H1 (cell line): ENCODE results near the gene RBM26. TPM values are rescaled to one million over a fixed set of nuclear protein-coding genes. Genes with fewer than 3 reads are reported as not detected.

Experiments used
- CTCF ChIA-PET: fragments of 300-600 bp; sonication (Branson Sonifier 250); formaldehyde crosslinking; loops from one replicate; lab custom pipeline; 2021; ENCODE audit not compliant: partially characterized antibody; lab: Charles Lee
- POLR2A ChIA-PET: fragments of 300-600 bp; sonication (Branson Sonifier 250); formaldehyde crosslinking; loops from one replicate; lab custom pipeline; 2021; ENCODE audit warnings: inconsistent platforms; ENCODE audit not compliant: partially characterized antibody; lab: Charles Lee
- DNase-seq, 2 experiments: peaks; one replicate each; pipeline versions ENCODE4 v3.0.0 to v3.0.0-alpha.2; 2010 to 2022; ENCODE audit warnings: low spot score in 2 of 2, low read depth in 1 of 2, mixed read lengths in 1 of 2
- FAIRE-seq: peaks from 2 replicates; lab custom pipeline; 2011; peaks lifted over from hg19 to GRCh38; lab: Jason Lieb, UNC
- H2AFZ ChIP-seq: 2 replicates; pipeline ENCODE4 v1.8.1; 2012; ENCODE audit warnings: low read length, inconsistent platforms
- H2AK5ac ChIP-seq: 2 replicates; pipeline ENCODE4 v1.6.1; 2013; ENCODE audit warnings: low read depth, low read length
- H2BK120ac ChIP-seq: replicated peaks from 2 replicates; pipeline ENCODE3; 2013; ENCODE audit warnings: low read depth, low read length, inconsistent platforms
- H2BK12ac ChIP-seq: 2 replicates; pipeline ENCODE4 v1.6.1; 2013; ENCODE audit warnings: low read depth, low read length
- H2BK15ac ChIP-seq: 2 replicates; pipeline ENCODE4 v1.6.1; 2013; ENCODE audit warnings: low read length
- H2BK20ac ChIP-seq: 2 replicates; pipeline ENCODE4 v1.6.1; 2013; ENCODE audit warnings: low read length
- H2BK5ac ChIP-seq: 2 replicates; pipeline ENCODE4 v1.6.1; 2013; ENCODE audit warnings: low read depth, low read length
- H3K14ac ChIP-seq: 2 replicates; pipeline ENCODE4 v1.6.1; 2013; ENCODE audit warnings: inconsistent platforms; ENCODE audit not compliant: insufficient read length
- H3K18ac ChIP-seq: 2 replicates; pipeline ENCODE4 v1.6.1; 2013; ENCODE audit warnings: low read length; ENCODE audit errors: extremely low read depth
- H3K23ac ChIP-seq: 2 replicates; pipeline ENCODE4 v1.6.1; 2013; ENCODE audit warnings: inconsistent platforms; ENCODE audit not compliant: insufficient read length
- H3K23me2 ChIP-seq: 2 replicates; pipeline ENCODE4 v1.6.1; 2013; ENCODE audit warnings: low read depth, low read length
- H3K27ac ChIP-seq: 2 replicates; pipeline ENCODE4 v1.6.1; 2011; ENCODE audit warnings: low read depth, low read length, inconsistent platforms
- H3K27me3 ChIP-seq, 4 experiments: replicated peaks in 1 of 4; 1 replicate in 1 of 4; 2 replicates in 3 of 4; pipeline versions ENCODE4 v1.6.1 to v1.8.1; 2011 to 2013; ENCODE audit warnings: low read length in 3 of 4, mild to moderate bottlenecking in 3 of 4, inconsistent platforms in 2 of 4, mixed read lengths in 2 of 4, moderate library complexity in 1 of 4; ENCODE audit not compliant: control insufficient read depth in 3 of 4, insufficient read depth in 3 of 4; ENCODE audit errors: extremely low read depth in 1 of 4
- H3K36me3 ChIP-seq, 4 experiments: 2 replicates each; pipeline versions ENCODE4 v1.6.1 to v1.8.1; 2011 to 2013; ENCODE audit warnings: mild to moderate bottlenecking in 4 of 4, low read length in 3 of 4, moderate library complexity in 2 of 4, control low read depth in 1 of 4, inconsistent platforms in 1 of 4; ENCODE audit not compliant: insufficient read depth in 4 of 4, control insufficient read depth in 2 of 4
- H3K4ac ChIP-seq: replicated peaks from 2 replicates; pipeline ENCODE3; 2013; ENCODE audit warnings: low read length, low read depth, mixed read lengths, inconsistent platforms; ENCODE audit not compliant: insufficient read length
- H3K4me1 ChIP-seq, 4 experiments: replicated peaks in 1 of 4; 1 replicate in 1 of 4; 2 replicates in 3 of 4; pipeline versions ENCODE4 v1.6.1 to v1.8.1; 2011 to 2013; ENCODE audit warnings: low read length in 3 of 4, inconsistent platforms in 2 of 4, mixed read lengths in 1 of 4; ENCODE audit not compliant: insufficient read depth in 4 of 4, control insufficient read depth in 3 of 4
- H3K4me2 ChIP-seq, 2 experiments: 2 replicates each; pipeline versions ENCODE4 v1.6.1 to v1.8.1; 2011 to 2013; ENCODE audit warnings: low read depth in 2 of 2, low read length in 2 of 2, control low read depth in 1 of 2, inconsistent platforms in 1 of 2, mild to moderate bottlenecking in 1 of 2; ENCODE audit not compliant: insufficient read depth in 1 of 2
- H3K4me3 ChIP-seq, 4 experiments: fragments of 200-600, 300-600 bp in 1 of 4; sonication (generic), shearing (Covaris generic), sonication (Bioruptor Twin) in 1 of 4; 2 replicates each; pipeline versions ENCODE4 v1.5.1 to v1.8.1; 2011 to 2016; ENCODE audit warnings: low read length in 4 of 4, low read depth in 3 of 4, control low read depth in 2 of 4, inconsistent platforms in 2 of 4, mild to moderate bottlenecking in 2 of 4, mixed read lengths in 1 of 4, moderate library complexity in 1 of 4; ENCODE audit not compliant: insufficient read depth in 2 of 4; ENCODE audit errors: extremely low read depth in 1 of 4
- H3K56ac ChIP-seq: replicated peaks from 2 replicates; pipeline ENCODE3; 2013; ENCODE audit warnings: low read depth, mild to moderate bottlenecking, mixed read lengths, low read length, inconsistent platforms; ENCODE audit not compliant: insufficient read length
- H3K79me1 ChIP-seq: 2 replicates; pipeline ENCODE4 v1.6.1; 2013; ENCODE audit warnings: low read depth, low read length, control low read depth
- H3K79me2 ChIP-seq, 2 experiments: 2 replicates each; pipeline versions ENCODE4 v1.6.1 to v1.8.1; 2012 to 2013; ENCODE audit warnings: low read length in 2 of 2, mild to moderate bottlenecking in 2 of 2, inconsistent platforms in 1 of 2; ENCODE audit not compliant: insufficient read depth in 2 of 2, control insufficient read depth in 1 of 2
- H3K9ac ChIP-seq, 4 experiments: replicated peaks in 1 of 4; 1 replicate in 1 of 4; 2 replicates in 3 of 4; pipeline versions ENCODE4 v1.6.1 to v1.8.1; 2011 to 2013; ENCODE audit warnings: low read depth in 3 of 4, low read length in 3 of 4, control low read depth in 2 of 4, mild to moderate bottlenecking in 2 of 4, moderate library complexity in 2 of 4, inconsistent platforms in 1 of 4; ENCODE audit errors: extremely low read depth in 1 of 4
- H3K9me3 ChIP-seq, 2 experiments: 2 replicates each; pipeline versions ENCODE4 v1.6.1 to v1.8.1; 2012 to 2013; ENCODE audit warnings: mild to moderate bottlenecking in 2 of 2, moderate library complexity in 2 of 2, control low read depth in 1 of 2, inconsistent platforms in 1 of 2, low read depth in 1 of 2, low read length in 1 of 2, mixed read lengths in 1 of 2; ENCODE audit not compliant: insufficient read depth in 2 of 2
- H4K20me1 ChIP-seq, 2 experiments: replicated peaks in 1 of 2; 2 replicates each; pipeline versions ENCODE3 to v1.8.1; 2011 to 2013; ENCODE audit warnings: inconsistent platforms in 2 of 2, low read length in 2 of 2, mild to moderate bottlenecking in 1 of 2; ENCODE audit not compliant: insufficient read depth in 2 of 2, control insufficient read depth in 1 of 2
- H4K5ac ChIP-seq: 2 replicates; pipeline ENCODE4 v1.6.1; 2013; ENCODE audit warnings: low read length, low read depth, mixed read lengths, inconsistent platforms; ENCODE audit not compliant: insufficient read length
- H4K8ac ChIP-seq: 2 replicates; pipeline ENCODE4 v1.8.0; 2013; ENCODE audit warnings: mild to moderate bottlenecking, moderate library complexity, low read length, inconsistent platforms; ENCODE audit not compliant: insufficient read depth; ENCODE audit errors: extremely low read depth
- H4K91ac ChIP-seq: replicated peaks from 2 replicates; pipeline ENCODE3; 2013; ENCODE audit warnings: low read length, mixed read lengths, inconsistent platforms; ENCODE audit not compliant: insufficient read length
- EZH2 ChIP-seq: fragments of 200-600 bp; sonication (generic); IDR thresholded peaks from 2 replicates; pipeline ENCODE4 v1.7.1; 2012; ENCODE audit warnings: low read depth, mild to moderate bottlenecking, moderate library complexity, low read length, inconsistent platforms; ENCODE audit not compliant: severe bottlenecking
- RNF2 ChIP-seq: fragments of 200-900, 300-1000 bp; sonication (generic); IDR thresholded peaks from 2 replicates; pipeline ENCODE4 v1.7.1; 2016; ENCODE audit warnings: borderline replicate concordance, low read depth, mild to moderate bottlenecking, antibody characterized with exemption, low read length; ENCODE audit not compliant: poor library complexity, severe bottlenecking; ENCODE audit errors: missing control alignments
- SUZ12 ChIP-seq: fragments of 200-600 bp; sonication (generic); IDR thresholded peaks from 2 replicates; pipeline ENCODE4 v1.6.1; 2012; ENCODE audit warnings: mild to moderate bottlenecking, inconsistent platforms, low read length, moderate library complexity, mixed read lengths
- WGBS, 2 experiments: shearing (Covaris generic) in 1 of 2; methylation state at CpG; one replicate each; pipeline versions ENCODE4 v1.1.6 to v1.1.7; 2013 to 2015; ENCODE audit warnings: low lambda C conversion rate in 2 of 2, mixed read lengths in 2 of 2, inconsistent platforms in 1 of 2, low coverage in 1 of 2, missing lambda C conversion rate in 1 of 2; ENCODE audit not compliant: insufficient replicate concordance in 2 of 2, insufficient coverage in 1 of 2, insufficient read length in 1 of 2; ENCODE audit errors: extremely low coverage in 1 of 2, missing lambda C conversion rate in 1 of 2; 5-methylcytosine and 5-hydroxymethylcytosine counted together
- polyA plus RNA-seq, 7 experiments: library from polyadenylated mRNA; depleted of rRNA in 3 of 7; stranded (reverse) in 5 of 7; unstranded in 2 of 7; fragments of >200 nt in 5 of 7; fragments of 200-250 nt in 2 of 7; gene quantifications; 1 replicate in 5 of 7; 2 replicates in 1 of 7; 4 replicates in 1 of 7; pipeline versions ENCODE4 v1.2.1 to v1.2.3, GENCODE V29; 2011 to 2013; ENCODE audit warnings: missing spikeins in 2 of 7, mixed read lengths in 2 of 7
- total RNA-seq: library from RNA; stranded (reverse); fragmentation: NEBNext Ultra II Directional; extraction: Animal tissue kit (Norgen Biotek cat#: 25700); gene quantifications from 2 replicates; pipeline ENCODE4 v1.2.1, GENCODE V29; 2021

The RBM26 gene
- total and polyA plus RNA-seq, 2 of the 8 experiments (the other 6 are each of a cell fraction or from before 2014, with no cell fraction given), result 20.3 to 65.5 TPM

GRCh38 chr13:79385694-79386093 is 20.4 kb downstream of the RBM26 start:
- Histone ChIP-seq H2BK20ac (no peak overlapping the region), H3K36me3 (peaks cover 0 to under 1% (median 0%) of the 10 kb centered on the region in 4 experiments; a peak in 1 of 8 replicates), H3K4me3 (no peak overlapping the region), H2BK12ac (no peak overlapping the region), H2AK5ac (no peak overlapping the region), H3K4ac (no peak overlapping the region), H3K23ac (no peak overlapping the region)
- TF ChIP-seq SUZ12, result no peak
- TF ChIP-seq EZH2, result no peak
- no peak for TF ChIP-seq RNF2
- TF ChIP-seq, all 59 proteins: peak for 0
- Histone ChIP-seq H3K27me3 (no peaks in the 10 kb centered on the region), H3K14ac (no peak overlapping the region), H3K27ac (no peak overlapping the region), H3K9ac (no peak overlapping the region), H3K79me1 (peaks cover 2% of the 10 kb centered on the region; the same call in 1 of the 2 replicates), H4K5ac (no peak overlapping the region), H3K23me2 (no peaks in the 10 kb centered on the region), H4K91ac (no peak overlapping the region), H3K9me3 (no peaks in the 10 kb centered on the region), H4K8ac (no peak overlapping the region), H2AFZ (no peak overlapping the region), H3K4me2 (no peak overlapping the region), H4K20me1 (peaks cover 1 to 12% of the 10 kb centered on the region in 2 experiments), H3K79me2 (peaks cover 8 to 100% of the 10 kb centered on the region in 2 experiments; a peak in 3 of 4 replicates), H3K4me1 (peaks cover 0 to 5% (median 1%) of the 10 kb centered on the region in 4 experiments; a peak in 4 of 7 replicates), H2BK120ac (no peak overlapping the region), H2BK5ac (no peak overlapping the region), H3K56ac (no peak overlapping the region), H3K18ac (no peak overlapping the region), H2BK15ac (no peak overlapping the region)
- FAIRE-seq (no peak), DNase-seq (no peak)
- CTCF ChIA-PET, result interaction anchor here (1.0 to 1.3 kb wide), 3 partner anchors 13 to 40 kb away, joined by 3 read pairs; no protein-coding TSS in a partner anchor
- WGBS, 2 experiments, result 93% methylated on average over 1 of the region's 1 CpG; no CpG with 5 or more reads in 1 of the 2 experiments
- POLR2A ChIA-PET, result no interaction called here
